GM12874 (cell line): ENCODE measurements around the gene ELMO1.

Experiments used
- CTCF ChIP-seq: IDR thresholded peaks from 2 replicates; pipeline ENCODE4 v1.5.1; 2011; ENCODE audit warnings: low read depth, mild to moderate bottlenecking, control low read depth, low read length, moderate library complexity; ENCODE audit not compliant: insufficient read depth

The ELMO1 gene

GRCh38 chr7:37430640-37431039, 18.0 kb downstream of the ELMO1 start:
- no peak for TF ChIP-seq CTCF

GRCh38 chr7:37430171-37430570, 18.5 kb downstream of the ELMO1 start:
- no peak for TF ChIP-seq CTCF

- TF ChIP-seq CTCF = no peak
These were observed 19.3 kb downstream of the ELMO1 start for GRCh38 chr7:37429435-37429791.

- no peak for TF ChIP-seq CTCF
These were observed 19.8 kb downstream of the ELMO1 start for GRCh38 chr7:37428681-37429434.

GRCh38 chr7:37427276-37427940, 21.3 kb downstream of the ELMO1 start:
- TF ChIP-seq CTCF = no peak

- TF ChIP-seq CTCF = no peak
These were observed 23.2 kb downstream of the ELMO1 start for GRCh38 chr7:37425498-37425897.

GRCh38 chr7:37424995-37425394, 23.7 kb downstream of the ELMO1 start:
- TF ChIP-seq CTCF = no peak
